ENCODE results near the gene HEXA. TPM values are rescaled to one million over a fixed set of nuclear protein-coding genes. Genes with fewer than 3 reads are reported as not detected.

Gene HEXA
- polyA plus RNA-seq, 2 of the 4 experiments (the other 2 are of a cell fraction), result 112 to 148 TPM

DNA sequence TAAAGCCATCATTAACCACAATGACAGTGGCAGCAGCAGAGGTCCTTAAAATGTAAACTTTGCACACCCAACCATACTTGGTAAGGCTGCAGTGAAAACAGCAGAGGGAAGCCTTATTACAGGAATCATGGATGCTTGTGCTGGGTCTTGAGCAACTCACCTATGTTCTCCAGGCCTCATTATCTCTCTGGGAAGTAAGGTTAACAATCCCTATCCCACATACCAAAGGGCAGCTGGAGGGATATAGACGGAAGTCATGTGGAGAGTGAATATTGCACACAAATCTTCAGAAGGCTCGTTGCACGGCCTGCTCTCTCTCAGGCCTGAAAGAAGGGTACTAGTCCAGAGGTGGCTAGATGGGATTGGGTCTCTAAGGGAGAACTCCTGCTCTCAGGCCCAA is 30.0 kb downstream of the HEXA start:
- DNase-seq (ENCODE audit: low read depth in 1 of 2, low spot score in 1 of 2) (no peak), FAIRE-seq (no peak), ATAC-seq (no peak)
- 88% methylated on average over 3 of the region's 3 CpGs for WGBS (ENCODE audit: missing lambda C conversion rate)
- Histone ChIP-seq H3K4me3 (no peak overlapping the region), H3K9me3 (no peaks in the 10 kb centered on the region), H3K4me1 (peaks cover 9% of the 10 kb centered on the region; the same call in 2 of the 3 replicates), H3K4me2 (no peak overlapping the region), H3K27ac (no peak overlapping the region)
- TF ChIP-seq NPAS2 (CRISPR knock-in tag; IDR thresholded peaks at IDR 0.05; ENCODE audit: borderline replicate concordance) (no peak), RARB (CRISPR knock-in tag; IDR thresholded peaks at IDR 0.05) (no peak), HOXA7 (CRISPR knock-in tag; IDR thresholded peaks at IDR 0.05) (no peak), EP300 (IDR thresholded peaks at IDR 0.05) (no peak), CHD2 (IDR thresholded peaks at IDR 0.05; ENCODE audit: low read length, partially characterized antibody) (no peak), CHD4 (IDR thresholded peaks at IDR 0.05; ENCODE audit: borderline replicate concordance) (no peak), CEBPB (IDR thresholded peaks at IDR 0.05) (no peak)
- TF ChIP-seq, protein P1, sequence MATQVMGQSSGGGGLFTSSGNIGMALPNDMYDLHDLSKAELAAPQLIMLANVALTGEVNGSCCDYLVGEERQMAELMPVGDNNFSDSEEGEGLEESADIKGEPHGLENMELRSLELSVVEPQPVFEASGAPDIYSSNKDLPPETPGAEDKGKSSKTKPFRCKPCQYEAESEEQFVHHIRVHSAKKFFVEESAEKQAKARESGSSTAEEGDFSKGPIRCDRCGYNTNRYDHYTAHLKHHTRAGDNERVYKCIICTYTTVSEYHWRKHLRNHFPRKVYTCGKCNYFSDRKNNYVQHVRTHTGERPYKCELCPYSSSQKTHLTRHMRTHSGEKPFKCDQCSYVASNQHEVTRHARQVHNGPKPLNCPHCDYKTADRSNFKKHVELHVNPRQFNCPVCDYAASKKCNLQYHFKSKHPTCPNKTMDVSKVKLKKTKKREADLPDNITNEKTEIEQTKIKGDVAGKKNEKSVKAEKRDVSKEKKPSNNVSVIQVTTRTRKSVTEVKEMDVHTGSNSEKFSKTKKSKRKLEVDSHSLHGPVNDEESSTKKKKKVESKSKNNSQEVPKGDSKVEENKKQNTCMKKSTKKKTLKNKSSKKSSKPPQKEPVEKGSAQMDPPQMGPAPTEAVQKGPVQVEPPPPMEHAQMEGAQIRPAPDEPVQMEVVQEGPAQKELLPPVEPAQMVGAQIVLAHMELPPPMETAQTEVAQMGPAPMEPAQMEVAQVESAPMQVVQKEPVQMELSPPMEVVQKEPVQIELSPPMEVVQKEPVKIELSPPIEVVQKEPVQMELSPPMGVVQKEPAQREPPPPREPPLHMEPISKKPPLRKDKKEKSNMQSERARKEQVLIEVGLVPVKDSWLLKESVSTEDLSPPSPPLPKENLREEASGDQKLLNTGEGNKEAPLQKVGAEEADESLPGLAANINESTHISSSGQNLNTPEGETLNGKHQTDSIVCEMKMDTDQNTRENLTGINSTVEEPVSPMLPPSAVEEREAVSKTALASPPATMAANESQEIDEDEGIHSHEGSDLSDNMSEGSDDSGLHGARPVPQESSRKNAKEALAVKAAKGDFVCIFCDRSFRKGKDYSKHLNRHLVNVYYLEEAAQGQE (IDR thresholded peaks at IDR 0.05), result no peak
- TF ChIP-seq, protein P2, sequence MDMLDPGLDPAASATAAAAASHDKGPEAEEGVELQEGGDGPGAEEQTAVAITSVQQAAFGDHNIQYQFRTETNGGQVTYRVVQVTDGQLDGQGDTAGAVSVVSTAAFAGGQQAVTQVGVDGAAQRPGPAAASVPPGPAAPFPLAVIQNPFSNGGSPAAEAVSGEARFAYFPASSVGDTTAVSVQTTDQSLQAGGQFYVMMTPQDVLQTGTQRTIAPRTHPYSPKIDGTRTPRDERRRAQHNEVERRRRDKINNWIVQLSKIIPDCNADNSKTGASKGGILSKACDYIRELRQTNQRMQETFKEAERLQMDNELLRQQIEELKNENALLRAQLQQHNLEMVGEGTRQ (IDR thresholded peaks at IDR 0.05), result no peak
- TF ChIP-seq, protein P3, sequence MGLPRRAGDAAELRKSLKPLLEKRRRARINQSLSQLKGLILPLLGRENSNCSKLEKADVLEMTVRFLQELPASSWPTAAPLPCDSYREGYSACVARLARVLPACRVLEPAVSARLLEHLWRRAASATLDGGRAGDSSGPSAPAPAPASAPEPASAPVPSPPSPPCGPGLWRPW (IDR thresholded peaks at IDR 0.05), result no peak
- POLR2A ChIA-PET, result no interaction called here
- CTCF ChIA-PET, result interaction anchor here (1.2 kb wide), 1 partner anchor 34 kb away, joined by 7 read pairs; no protein-coding TSS in a partner anchor

DNA sequence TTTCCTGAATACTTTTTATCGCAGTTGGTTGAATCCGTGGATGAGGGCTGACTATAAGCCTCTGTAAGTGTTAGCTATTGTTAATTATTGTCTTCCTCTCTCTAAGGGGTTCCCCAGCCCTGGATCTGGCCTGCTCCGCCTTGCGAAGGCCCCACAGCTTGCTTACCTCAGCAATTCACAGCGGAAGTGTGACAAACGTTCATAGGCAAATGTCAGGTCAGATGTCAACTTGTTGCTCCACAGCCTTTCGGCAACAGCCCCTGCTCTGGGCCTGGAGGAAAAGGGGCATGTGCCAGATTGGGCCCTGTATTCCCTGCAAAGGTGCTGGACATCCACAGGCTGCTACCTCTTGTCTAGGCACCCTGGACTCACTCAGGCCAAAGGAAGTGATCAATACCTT is 30.5 kb downstream of the HEXA start:
- no peak for ATAC-seq
- CTCF ChIA-PET, result no interaction called here
- no peak for FAIRE-seq
- peaks cover 14% of the 10 kb centered on the region for H3K4me1 ChIP-seq
- 84% methylated on average over 7 of the region's 7 CpGs for WGBS (ENCODE audit: missing lambda C conversion rate)
- POLR2A ChIA-PET, result no interaction called here
- no peak for DNase-seq (ENCODE audit: low read depth in 1 of 2, low spot score in 1 of 2)
- no peak overlapping the region for H3K4me2 ChIP-seq
- TF ChIP-seq EHMT2 (IDR thresholded peaks at IDR 0.05; ENCODE audit: low read depth), result no peak
- no peak for TF ChIP-seq ZNF302 (CRISPR knock-in tag; IDR thresholded peaks at IDR 0.05)
- TF ChIP-seq, protein P4, sequence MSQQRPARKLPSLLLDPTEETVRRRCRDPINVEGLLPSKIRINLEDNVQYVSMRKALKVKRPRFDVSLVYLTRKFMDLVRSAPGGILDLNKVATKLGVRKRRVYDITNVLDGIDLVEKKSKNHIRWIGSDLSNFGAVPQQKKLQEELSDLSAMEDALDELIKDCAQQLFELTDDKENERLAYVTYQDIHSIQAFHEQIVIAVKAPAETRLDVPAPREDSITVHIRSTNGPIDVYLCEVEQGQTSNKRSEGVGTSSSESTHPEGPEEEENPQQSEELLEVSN (IDR thresholded peaks at IDR 0.05; ENCODE audit: borderline replicate concordance, low read depth), result no peak
- TF ChIP-seq CBX2 (IDR thresholded peaks at IDR 0.05; ENCODE audit: borderline replicate concordance, low read depth), result no peak
- TF ChIP-seq POLR2AphosphoS2 (conservative IDR thresholded peaks at IDR 0.05; ENCODE audit: low read length), result no peak
- no peak for TF ChIP-seq KDM1A (IDR thresholded peaks at IDR 0.05; ENCODE audit: low read depth)
- TF ChIP-seq, protein P5, sequence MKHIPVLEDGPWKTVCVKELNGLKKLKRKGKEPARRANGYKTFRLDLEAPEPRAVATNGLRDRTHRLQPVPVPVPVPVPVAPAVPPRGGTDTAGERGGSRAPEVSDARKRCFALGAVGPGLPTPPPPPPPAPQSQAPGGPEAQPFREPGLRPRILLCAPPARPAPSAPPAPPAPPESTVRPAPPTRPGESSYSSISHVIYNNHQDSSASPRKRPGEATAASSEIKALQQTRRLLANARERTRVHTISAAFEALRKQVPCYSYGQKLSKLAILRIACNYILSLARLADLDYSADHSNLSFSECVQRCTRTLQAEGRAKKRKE (CRISPR knock-in tag; IDR thresholded peaks at IDR 0.05; ENCODE audit: low read depth), result no peak
- TF ChIP-seq ZSCAN20 (CRISPR knock-in tag; IDR thresholded peaks at IDR 0.05), result no peak
- TF ChIP-seq ELK1 (IDR thresholded peaks at IDR 0.05; ENCODE audit: low read depth, low read length), result no peak
- no peak for TF ChIP-seq FOSL2 (IDR thresholded peaks at IDR 0.05)
- no peak for TF ChIP-seq FOSL2 (CRISPR knock-in tag; IDR thresholded peaks at IDR 0.05)
- no peak for TF ChIP-seq EP300 (IDR thresholded peaks at IDR 0.05)
- no peak for TF ChIP-seq HOXA7 (CRISPR knock-in tag; IDR thresholded peaks at IDR 0.05)
- no peak for TF ChIP-seq KDM5A (IDR thresholded peaks at IDR 0.05)
- no peak for TF ChIP-seq HMGXB4 (CRISPR knock-in tag; IDR thresholded peaks at IDR 0.05; ENCODE audit: borderline replicate concordance)
- no peak for TF ChIP-seq HOXB5 (CRISPR knock-in tag; IDR thresholded peaks at IDR 0.05)
- no peak for TF ChIP-seq HDAC2 (IDR thresholded peaks at IDR 0.05)
- H3K4me3 ChIP-seq, result no peak overlapping the region
- H3K9me3 ChIP-seq, result no peaks in the 10 kb centered on the region
- H3K27ac ChIP-seq, result no peak overlapping the region

Data from A549 (cell line).